B cell (primary cell): ENCODE measurements around the gene CHTOP. TPM values are rescaled to one million over a fixed set of nuclear protein-coding genes. Genes with fewer than 3 reads are reported as not detected.

Source experiments
- ATAC-seq: fragments of 200-7000 bp; cut with Tn5 transposase; one replicate; pipeline ENCODE4 v1.10.0; 2021; ENCODE audit warnings: low read depth, mild to moderate bottlenecking, moderate number of reproducible peaks, moderate library complexity
- CTCF ChIA-PET: fragments of 350-600 bp; sonication (Branson Sonifier 250); formaldehyde crosslinking; loops from one replicate; lab custom pipeline; 2021; ENCODE audit warnings: antibody characterized with exemption, inconsistent platforms; lab: Charles Lee
- POLR2A ChIA-PET: fragments of 350-600 bp; sonication (Branson Sonifier 250); formaldehyde crosslinking; loops from one replicate; lab custom pipeline; 2021; ENCODE audit warnings: antibody characterized with exemption; lab: Charles Lee
- DNase-seq: peaks from one replicate; pipeline ENCODE4 v3.0.0; 2013
- H2AFZ ChIP-seq: 2 replicates; pipeline ENCODE4 v1.6.1; 2012; ENCODE audit warnings: mild to moderate bottlenecking, low read depth, low read length; ENCODE audit not compliant: insufficient read depth, poor library complexity, severe bottlenecking
- H3K27ac ChIP-seq, 2 donors: 1 replicate in 1 of 2; 2 replicates in 1 of 2; pipeline ENCODE4 v1.5.1; 2012 to 2013; ENCODE audit warnings: low read length in 2 of 2, mild to moderate bottlenecking in 2 of 2, moderate library complexity in 1 of 2
- H3K27me3 ChIP-seq, 4 experiments: fragments of 200-600 bp in 1 of 4; sonication (generic) in 1 of 4; replicated peaks in 1 of 4; 1 replicate in 2 of 4; 2 replicates in 2 of 4; pipeline versions ENCODE4 v1.6.1 to v1.7.0; 2013 to 2016; ENCODE audit warnings: low read length in 3 of 4, mild to moderate bottlenecking in 2 of 4, mixed read lengths in 1 of 4, moderate library complexity in 1 of 4; ENCODE audit not compliant: insufficient read depth in 4 of 4, control insufficient read depth in 3 of 4; ENCODE audit errors: control extremely low read depth in 1 of 4
- H3K36me3 ChIP-seq, 2 experiments: replicated peaks in 1 of 2; 1 replicate in 1 of 2; 2 replicates in 1 of 2; pipeline versions ENCODE4 v1.6.1 to v1.7.1; 2013; ENCODE audit warnings: low read length in 1 of 2; ENCODE audit not compliant: insufficient read depth in 2 of 2, control insufficient read depth in 1 of 2; ENCODE audit errors: control extremely low read depth in 1 of 2, extremely low read depth in 1 of 2
- H3K4me1 ChIP-seq, 2 donors: fragments of 200-600 bp in 1 of 2; sonication (generic) in 1 of 2; 1 replicate in 1 of 2; 2 replicates in 1 of 2; pipeline versions ENCODE4 v1.5.1 to v1.6.1; 2013 to 2017; ENCODE audit warnings: low read length in 2 of 2; ENCODE audit not compliant: control insufficient read depth in 2 of 2, insufficient read depth in 2 of 2
- H3K4me2 ChIP-seq: replicated peaks from 2 replicates; pipeline ENCODE3; 2012; ENCODE audit warnings: mild to moderate bottlenecking, low read depth, low read length; ENCODE audit not compliant: poor library complexity, severe bottlenecking
- H3K4me3 ChIP-seq, 5 experiments: fragments of 200-600 bp in 1 of 5; sonication (generic) in 1 of 5; 1 replicate in 3 of 5; 2 replicates in 2 of 5; pipeline versions ENCODE4 v1.5.1 to v1.7.0; 2011 to 2016; ENCODE audit warnings: low read length in 4 of 5, mild to moderate bottlenecking in 4 of 5, low read depth in 2 of 5, control low read depth in 1 of 5, moderate library complexity in 1 of 5; ENCODE audit not compliant: insufficient read depth in 1 of 5; ENCODE audit errors: control extremely low read depth in 1 of 5, extremely low read depth in 1 of 5
- H3K79me2 ChIP-seq: fragments of 200-600 bp; sonication (generic); one replicate; pipeline ENCODE4 v1.6.0; 2016; ENCODE audit warnings: low read length; ENCODE audit not compliant: control insufficient read depth, insufficient read depth
- H3K9ac ChIP-seq: fragments of 200-600 bp; sonication (generic); 2 replicates; pipeline ENCODE4 v1.6.1; 2017; ENCODE audit warnings: mild to moderate bottlenecking, low read length, moderate library complexity
- H3K9me3 ChIP-seq, 3 donors: one replicate each; pipeline versions ENCODE4 v1.6.1 to v1.7.1; 2013; ENCODE audit warnings: low read length in 2 of 3; ENCODE audit not compliant: control insufficient read depth in 2 of 3, insufficient read depth in 1 of 3; ENCODE audit errors: control extremely low read depth in 1 of 3
- H4K20me1 ChIP-seq: 2 replicates; pipeline ENCODE4 v1.6.0; 2012; ENCODE audit warnings: mild to moderate bottlenecking, low read length; ENCODE audit not compliant: insufficient read depth, control insufficient read depth, poor library complexity, severe bottlenecking
- H3K27ac Mint-ChIP-seq: one replicate; pipeline ENCODE4 v1.8.0; 2021; ENCODE audit warnings: mixed read lengths
- H3K27me3 Mint-ChIP-seq: one replicate; pipeline ENCODE4 v1.8.0; 2021; ENCODE audit warnings: mixed read lengths
- H3K4me1 Mint-ChIP-seq: one replicate; pipeline ENCODE4 v1.8.0; 2021; ENCODE audit warnings: mixed read lengths
- H3K4me3 Mint-ChIP-seq: one replicate; pipeline ENCODE4 v1.8.0; 2021; ENCODE audit warnings: mixed read lengths
- H3K9me3 Mint-ChIP-seq: one replicate; pipeline ENCODE4 v1.8.0; 2022; ENCODE audit warnings: mixed read lengths; ENCODE audit not compliant: insufficient read depth
- CTCF ChIP-seq: fragments of 200-600 bp; IDR thresholded peaks from one replicate; pipeline ENCODE4 v1.8.0; 2022; ENCODE audit warnings: antibody characterized with exemption, mild to moderate bottlenecking
- EZH2 ChIP-seq: IDR thresholded peaks from 2 replicates; pipeline ENCODE4 v1.6.1; 2012; ENCODE audit warnings: borderline replicate concordance, low read depth, mild to moderate bottlenecking, moderate library complexity, low read length; ENCODE audit not compliant: insufficient read depth, poor library complexity, severe bottlenecking
- WGBS: methylation state at CpG from one replicate; pipeline ENCODE4 v1.1.5; 2013; ENCODE audit warnings: missing lambda C conversion rate; ENCODE audit not compliant: insufficient coverage; 5-methylcytosine and 5-hydroxymethylcytosine counted together
- intact Hi-C: fragments of 100-400 bp; cut with micrococcal nuclease; formaldehyde crosslinking; loops from one replicate; pipeline ENCODE4 v1.10.0; 2022
- polyA plus RNA-seq: library from polyadenylated mRNA; depleted of rRNA; stranded (reverse); fragments of >200 nt; gene quantifications from 2 replicates; pipeline ENCODE4 v1.2.3, GENCODE V29; 2012
- total RNA-seq, 2 donors: library from RNA; stranded (reverse); fragments of 120-200 nt in 1 of 2; gene quantifications; 1 replicate in 1 of 2; 2 replicates in 1 of 2; pipeline versions ENCODE4 v1.2.3 to v1.2.4, GENCODE V29; 2013 to 2022

The CHTOP gene
- total and polyA plus RNA-seq, 2 donors (not counting 1 experiment from before 2014, with no cell fraction given), result 87.0 to 156 TPM

GRCh38 chr1:153629971-153630370 lies 3.9 kb upstream of the CHTOP start:
- POLR2A ChIA-PET, result no interaction called here
- no CpG with 5 or more reads among the region's 1 CpG for WGBS
- H3K4me1 Mint-ChIP-seq, result peaks cover 31% of the 10 kb centered on the region
- H3K27ac ChIP-seq, result no peak overlapping the region
- H3K36me3 ChIP-seq, result no peaks in the 10 kb centered on the region
- CTCF ChIA-PET, result interaction anchor here (1.1 to 1.3 kb wide), 3 partner anchors 58 to 120 kb away, joined by 3 read pairs; no protein-coding TSS in a partner anchor
- H3K79me2 ChIP-seq, result peaks cover 8% of the 10 kb centered on the region
- H2AFZ ChIP-seq, result no peak overlapping the region
- no peak overlapping the region for H3K4me2 ChIP-seq
- intact Hi-C loops, result loop anchor here (10.0 kb wide), 1 partner anchor 95 kb away; the partner anchor contains the start of gene S100A6
- TF ChIP-seq EZH2 (no peak), CTCF (no peak)
- ATAC-seq (no peak), DNase-seq (no peak)
- peaks cover 0 to 7% (median 0%) of the 10 kb centered on the region in 3 donors for H3K9me3 ChIP-seq
- peaks cover 13 to 37% of the 10 kb centered on the region in 2 donors for H3K4me1 ChIP-seq
- no peak overlapping the region for H3K4me3 ChIP-seq
- no peaks in the 10 kb centered on the region for H3K9me3 Mint-ChIP-seq
- H3K27ac Mint-ChIP-seq, result no peak overlapping the region
- no peaks in the 10 kb centered on the region for H4K20me1 ChIP-seq
- no peak overlapping the region for H3K9ac ChIP-seq
- no peaks in the 10 kb centered on the region for H3K27me3 Mint-ChIP-seq
- peaks cover 0 to 4% (median 0%) of the 10 kb centered on the region in 4 experiments for H3K27me3 ChIP-seq
- no peak overlapping the region for H3K4me3 Mint-ChIP-seq

- no peak overlapping the region for H3K4me3 ChIP-seq
- H3K27ac ChIP-seq, result no peak overlapping the region
- H3K9me3 ChIP-seq, result peaks cover 0 to 7% (median 0%) of the 10 kb centered on the region in 3 donors
- no peak overlapping the region for H3K9ac ChIP-seq
- Mint-ChIP-seq H3K27ac (no peak overlapping the region), H3K4me3 (no peak overlapping the region), H3K9me3 (no peaks in the 10 kb centered on the region), H3K4me1 (peaks cover 35% of the 10 kb centered on the region), H3K27me3 (no peaks in the 10 kb centered on the region)
- peaks cover 13% of the 10 kb centered on the region for H3K79me2 ChIP-seq
- intact Hi-C loops, result loop anchor here (10.0 kb wide), 1 partner anchor 96 kb away; the partner anchor contains the start of gene S100A6
- 100% methylated on average over 6 of the region's 7 CpGs for WGBS
- H3K4me2 ChIP-seq, result no peak overlapping the region
- peaks cover 13 to 42% of the 10 kb centered on the region in 2 donors for H3K4me1 ChIP-seq
- ATAC-seq (no peak), DNase-seq (no peak)
- no peak overlapping the region for H2AFZ ChIP-seq
- POLR2A ChIA-PET, result interaction anchor here (0.5 kb wide), 1 partner anchor 209 kb away, joined by 7 read pairs; no protein-coding TSS in a partner anchor
- peaks cover 0 to 4% (median 0%) of the 10 kb centered on the region in 4 experiments for H3K27me3 ChIP-seq
- H3K36me3 ChIP-seq, result no peaks in the 10 kb centered on the region
- TF ChIP-seq CTCF, result no peak
- no peak for TF ChIP-seq EZH2
- CTCF ChIA-PET, result interaction anchor here (1.1 kb wide), 1 partner anchor 58 kb away, joined by 3 read pairs; no protein-coding TSS in a partner anchor
- peaks cover under 1% of the 10 kb centered on the region for H4K20me1 ChIP-seq
Observed at GRCh38 chr1:153630384-153630783, 3.5 kb upstream of the CHTOP start.
